SJSA1 (cell line): ENCODE data around the gene AQR. TPM values are rescaled to one million over a fixed set of nuclear protein-coding genes. Genes with fewer than 3 reads are reported as not detected.
A peak's percentile ranks its signal among the peaks of the same experiment; 100 is the strongest.
"Not testable (repeated sequence)": the region's sequence is repeated elsewhere in the genome, so short reads cannot be mapped to it uniquely, and the experiment has no call there.

Experiments used
- DNase-seq, 2 experiments: peaks; one replicate each; pipeline ENCODE4 v3.0.0-alpha.2; 2015 to 2020; ENCODE audit warnings: low spot score in 2 of 2, low read depth in 1 of 2
- H3K27ac ChIP-seq: fragments of 250-450 bp; sonication (Bioruptor Pico); 2 replicates; pipeline ENCODE4 v1.5.1; 2020; ENCODE audit warnings: mild to moderate bottlenecking, moderate library complexity
- H3K27me3 ChIP-seq: fragments of 250-450 bp; sonication (Bioruptor Pico); replicated peaks from 2 replicates; pipeline ENCODE4 v1.5.1; 2020; ENCODE audit warnings: mild to moderate bottlenecking, moderate library complexity
- H3K36me3 ChIP-seq: fragments of 250-450 bp; sonication (Bioruptor Pico); 2 replicates; pipeline ENCODE4 v1.5.1; 2020; ENCODE audit warnings: mild to moderate bottlenecking
- H3K4me1 ChIP-seq: fragments of 250-450 bp; sonication (Bioruptor Pico); replicated peaks from 2 replicates; pipeline ENCODE4 v1.6.1; 2021; ENCODE audit warnings: mild to moderate bottlenecking
- H3K4me3 ChIP-seq: fragments of 250-450 bp; sonication (Bioruptor Pico); 2 replicates; pipeline ENCODE4 v1.5.1; 2020; ENCODE audit warnings: mild to moderate bottlenecking
- H3K9me3 ChIP-seq: fragments of 250-450 bp; sonication (Bioruptor Pico); replicated peaks from 2 replicates; pipeline ENCODE4 v1.5.1; 2020; ENCODE audit warnings: mild to moderate bottlenecking
- total RNA-seq: library from RNA; depleted of rRNA; stranded (reverse); fragments of >200 nt; shearing (Covaris generic); gene quantifications from 2 replicates; pipeline ENCODE4 v1.2.3, GENCODE V29; 2014

AQR gene
- total RNA-seq, 1 experiment from 2014 or later, result 27.9 TPM

- Histone ChIP-seq H3K36me3 (no peaks in the 10 kb centered on the region), H3K27me3 (no peaks in the 10 kb centered on the region), H3K4me1 (peaks cover 51% of the 10 kb centered on the region), H3K27ac (no peak overlapping the region), H3K4me3 (no peak overlapping the region), H3K9me3 (no peaks in the 10 kb centered on the region)
- DNase-seq, result no peak
Measured at GRCh38 chr15:34813446-34814190, 155.9 kb downstream of the AQR start.

- DNase-seq, H3K9me3 ChIP-seq, H3K4me3 ChIP-seq, H3K27me3 ChIP-seq, H3K36me3 ChIP-seq: not testable (repeated sequence)
- Histone ChIP-seq H3K4me1 (peaks cover 45% of the 10 kb centered on the region), H3K27ac (peak overlapping the region; percentile 6; the same call in 1 of the 2 replicates)
Measured at GRCh38 chr15:34812868-34813365, 156.6 kb downstream of the AQR start.

GRCh38 chr15:34812369-34812768 is 157.2 kb downstream of the AQR start:
- Histone ChIP-seq H3K4me1 (peaks cover 45% of the 10 kb centered on the region), H3K27ac (peak overlapping the region; percentile 6), H3K36me3 (no peaks in the 10 kb centered on the region), H3K4me3 (no peak overlapping the region), H3K27me3 (no peaks in the 10 kb centered on the region), H3K9me3 (no peaks in the 10 kb centered on the region)
- DNase-seq, result no peak

GRCh38 chr15:34810443-34811129 is 159.0 kb downstream of the AQR start:
- H3K4me3 ChIP-seq, result no peak overlapping the region
- no peaks in the 10 kb centered on the region for H3K27me3 ChIP-seq
- no peaks in the 10 kb centered on the region for H3K9me3 ChIP-seq
- H3K4me1 ChIP-seq, result peaks cover 42% of the 10 kb centered on the region
- no peaks in the 10 kb centered on the region for H3K36me3 ChIP-seq
- peak overlapping the region; percentile 80 for H3K27ac ChIP-seq
- DNase-seq, result peak; percentile 73 to 87

DNA sequence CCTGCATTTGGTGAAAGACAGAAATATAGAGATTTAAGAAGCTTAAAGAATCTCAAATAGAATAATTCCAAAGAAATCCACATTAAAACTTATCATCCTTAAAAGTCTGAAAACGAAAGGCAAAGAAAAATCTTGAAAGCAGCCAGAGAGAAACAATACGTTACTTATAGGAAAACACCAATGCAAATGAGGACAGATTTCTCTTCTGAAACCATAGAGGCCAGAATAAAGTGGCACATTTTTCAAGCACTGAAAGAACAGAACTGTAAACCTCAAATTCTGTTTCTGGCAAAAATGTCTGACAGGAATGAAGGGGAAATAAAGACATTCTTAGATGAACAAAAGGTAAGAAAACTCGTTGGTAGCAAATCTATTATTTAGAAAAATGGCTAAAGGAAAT is 160.4 kb downstream of the AQR start:
- no peak overlapping the region for H3K27ac ChIP-seq

GRCh38 chr15:34808016-34808415 is 161.5 kb downstream of the AQR start:
- no peaks in the 10 kb centered on the region for H3K27me3 ChIP-seq
- H3K4me3 ChIP-seq, result no peak overlapping the region
- no peaks in the 10 kb centered on the region for H3K36me3 ChIP-seq
- H3K27ac ChIP-seq, result no peak overlapping the region
- H3K9me3 ChIP-seq, result no peaks in the 10 kb centered on the region
- no peak for DNase-seq
- peaks cover 35% of the 10 kb centered on the region for H3K4me1 ChIP-seq

More for the DNA sequence above, 160.4 kb downstream of the AQR start:
- no peaks in the 10 kb centered on the region for H3K9me3 ChIP-seq
- peaks cover 42% of the 10 kb centered on the region for H3K4me1 ChIP-seq
- no peaks in the 10 kb centered on the region for H3K36me3 ChIP-seq
- no peak for DNase-seq
- no peak overlapping the region for H3K4me3 ChIP-seq
- H3K27me3 ChIP-seq, result no peaks in the 10 kb centered on the region

- DNase-seq, H3K36me3 ChIP-seq, H3K27ac ChIP-seq, H3K9me3 ChIP-seq, H3K4me3 ChIP-seq, H3K27me3 ChIP-seq: not testable (repeated sequence)
- H3K4me1 ChIP-seq, result peaks cover 27% of the 10 kb centered on the region
Measured at GRCh38 chr15:34807241-34807640, 162.3 kb downstream of the AQR start.

DNA sequence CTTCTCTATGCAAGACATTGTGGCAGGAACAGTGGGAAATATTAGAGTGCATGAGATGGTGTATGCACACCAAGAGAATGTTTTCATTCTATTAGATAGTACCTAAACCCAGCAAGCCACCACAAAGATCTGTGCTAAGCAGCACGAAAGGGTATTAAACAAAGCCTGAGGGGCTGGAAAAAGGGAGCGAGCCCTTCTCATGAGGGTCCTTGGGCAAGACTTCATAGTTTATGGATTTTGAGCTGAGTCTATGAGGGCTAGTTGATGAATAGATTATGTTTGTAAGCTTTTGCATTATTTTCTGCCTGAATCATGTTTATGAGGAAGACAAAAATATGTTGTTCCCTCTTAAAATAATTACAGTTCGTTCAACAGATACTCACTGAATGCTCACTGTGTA is 164.8 kb downstream of the AQR start:
- Histone ChIP-seq H3K36me3 (no peaks in the 10 kb centered on the region), H3K27me3 (no peaks in the 10 kb centered on the region), H3K27ac (no peak overlapping the region), H3K4me1 (peaks cover 4% of the 10 kb centered on the region), H3K4me3 (no peak overlapping the region), H3K9me3 (no peaks in the 10 kb centered on the region)
- no peak for DNase-seq

GRCh38 chr15:34804113-34804512 is 165.4 kb downstream of the AQR start:
- no peaks in the 10 kb centered on the region for H3K27me3 ChIP-seq
- H3K9me3 ChIP-seq, result no peaks in the 10 kb centered on the region
- peaks cover 9% of the 10 kb centered on the region for H3K4me1 ChIP-seq
- H3K4me3 ChIP-seq, result no peak overlapping the region
- H3K36me3 ChIP-seq, result no peaks in the 10 kb centered on the region
- DNase-seq, result no peak
- no peak overlapping the region for H3K27ac ChIP-seq

GRCh38 chr15:34802803-34803750 is 166.5 kb downstream of the AQR start:
- no peak overlapping the region for H3K27ac ChIP-seq
- no peak for DNase-seq

GRCh38 chr15:34802371-34802770 is 167.2 kb downstream of the AQR start:
- Histone ChIP-seq H3K27ac (no peak overlapping the region), H3K4me1 (peaks cover 9% of the 10 kb centered on the region)

More at GRCh38 chr15:34802803-34803750, 166.5 kb downstream of the AQR start:
- Histone ChIP-seq H3K4me1 (peaks cover 9% of the 10 kb centered on the region), H3K36me3 (no peaks in the 10 kb centered on the region), H3K27me3 (no peaks in the 10 kb centered on the region), H3K4me3 (no peak overlapping the region), H3K9me3 (no peaks in the 10 kb centered on the region)

More at GRCh38 chr15:34802371-34802770, 167.2 kb downstream of the AQR start:
- Histone ChIP-seq H3K36me3 (no peaks in the 10 kb centered on the region), H3K27me3 (no peaks in the 10 kb centered on the region), H3K4me3 (no peak overlapping the region), H3K9me3 (no peaks in the 10 kb centered on the region)
- DNase-seq, result no peak
